Measurements from ENCODE around the gene ZCCHC3.

DNA sequence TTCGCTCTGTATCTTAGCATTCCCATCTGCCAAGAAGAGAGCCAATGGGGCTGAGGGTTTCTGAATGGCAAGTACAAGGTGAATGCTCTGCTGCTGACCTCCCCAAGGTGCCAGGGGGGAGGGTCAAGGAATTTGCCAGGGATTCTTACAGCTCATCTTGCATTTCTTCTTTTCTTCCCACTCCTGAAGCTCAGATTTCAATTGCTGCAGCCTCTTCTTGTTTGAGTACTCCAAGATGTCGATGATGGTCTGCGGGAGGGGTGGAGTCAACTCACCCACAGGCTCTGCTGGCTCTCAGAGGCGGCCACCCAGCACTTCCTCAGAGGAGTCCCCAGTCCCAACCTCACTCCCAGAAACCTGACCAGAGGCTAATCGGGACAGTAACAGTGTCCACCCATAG lies 19.2 kb upstream of the ZCCHC3 start:
- TF ChIP-seq, protein P1, sequence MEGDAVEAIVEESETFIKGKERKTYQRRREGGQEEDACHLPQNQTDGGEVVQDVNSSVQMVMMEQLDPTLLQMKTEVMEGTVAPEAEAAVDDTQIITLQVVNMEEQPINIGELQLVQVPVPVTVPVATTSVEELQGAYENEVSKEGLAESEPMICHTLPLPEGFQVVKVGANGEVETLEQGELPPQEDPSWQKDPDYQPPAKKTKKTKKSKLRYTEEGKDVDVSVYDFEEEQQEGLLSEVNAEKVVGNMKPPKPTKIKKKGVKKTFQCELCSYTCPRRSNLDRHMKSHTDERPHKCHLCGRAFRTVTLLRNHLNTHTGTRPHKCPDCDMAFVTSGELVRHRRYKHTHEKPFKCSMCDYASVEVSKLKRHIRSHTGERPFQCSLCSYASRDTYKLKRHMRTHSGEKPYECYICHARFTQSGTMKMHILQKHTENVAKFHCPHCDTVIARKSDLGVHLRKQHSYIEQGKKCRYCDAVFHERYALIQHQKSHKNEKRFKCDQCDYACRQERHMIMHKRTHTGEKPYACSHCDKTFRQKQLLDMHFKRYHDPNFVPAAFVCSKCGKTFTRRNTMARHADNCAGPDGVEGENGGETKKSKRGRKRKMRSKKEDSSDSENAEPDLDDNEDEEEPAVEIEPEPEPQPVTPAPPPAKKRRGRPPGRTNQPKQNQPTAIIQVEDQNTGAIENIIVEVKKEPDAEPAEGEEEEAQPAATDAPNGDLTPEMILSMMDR (IDR thresholded peaks at IDR 0.05): no peak
- TF ChIP-seq JUN (CRISPR knock-in tag; IDR thresholded peaks at IDR 0.05): no peak
- TF ChIP-seq ZNF121 (CRISPR knock-in tag; IDR thresholded peaks at IDR 0.05): no peak
- TF ChIP-seq, protein P2, sequence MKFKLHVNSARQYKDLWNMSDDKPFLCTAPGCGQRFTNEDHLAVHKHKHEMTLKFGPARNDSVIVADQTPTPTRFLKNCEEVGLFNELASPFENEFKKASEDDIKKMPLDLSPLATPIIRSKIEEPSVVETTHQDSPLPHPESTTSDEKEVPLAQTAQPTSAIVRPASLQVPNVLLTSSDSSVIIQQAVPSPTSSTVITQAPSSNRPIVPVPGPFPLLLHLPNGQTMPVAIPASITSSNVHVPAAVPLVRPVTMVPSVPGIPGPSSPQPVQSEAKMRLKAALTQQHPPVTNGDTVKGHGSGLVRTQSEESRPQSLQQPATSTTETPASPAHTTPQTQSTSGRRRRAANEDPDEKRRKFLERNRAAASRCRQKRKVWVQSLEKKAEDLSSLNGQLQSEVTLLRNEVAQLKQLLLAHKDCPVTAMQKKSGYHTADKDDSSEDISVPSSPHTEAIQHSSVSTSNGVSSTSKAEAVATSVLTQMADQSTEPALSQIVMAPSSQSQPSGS (CRISPR knock-in tag; IDR thresholded peaks at IDR 0.05; ENCODE audit: borderline replicate concordance, low read depth): no peak
- no peak for TF ChIP-seq FOXJ3 (CRISPR knock-in tag; IDR thresholded peaks at IDR 0.05; ENCODE audit: borderline replicate concordance)

Measured in WTC11 (cell line).